GM19468 (cell line): ENCODE data around the gene RS1.

Source experiments
- ATAC-seq: cut with Tn5 transposase; IDR thresholded peaks from one replicate; pipeline ENCODE4 v1.9.1; 2021; ENCODE audit warnings: mild to moderate bottlenecking, moderate library complexity, moderate number of reproducible peaks; ENCODE audit not compliant: unreplicated experiment; ENCODE audit errors: extremely low read depth

RS1 gene

DNA sequence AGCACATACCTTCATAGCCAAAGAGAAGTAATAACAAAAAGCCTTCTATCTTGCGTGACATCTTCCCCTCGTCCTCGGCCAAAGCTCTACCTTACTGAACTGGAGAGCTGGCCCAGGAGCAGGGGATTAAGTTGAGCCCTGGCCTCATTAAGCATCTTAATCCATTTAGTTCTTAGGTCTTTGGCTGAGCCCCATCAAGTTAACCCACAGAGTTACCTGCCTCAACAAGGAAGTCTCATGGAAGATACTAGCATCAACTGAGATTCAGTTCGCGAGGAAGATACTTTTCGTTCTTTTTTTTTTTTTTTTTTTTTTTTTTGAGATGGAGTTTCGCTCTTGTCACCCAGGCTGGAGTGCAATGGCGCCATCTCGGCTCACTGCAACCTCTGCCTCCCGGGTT is at the start of gene RS1:
Gene RS1 (minus strand): TSS at position 101 of the 400 bp plus-strand sequence. CDS start 40 bp downstream, at position 61.
- no peak for ATAC-seq

- no peak for ATAC-seq
These were observed 47.9 kb upstream of the RS1 start for GRCh38 chrX:18719852-18720251.

DNA sequence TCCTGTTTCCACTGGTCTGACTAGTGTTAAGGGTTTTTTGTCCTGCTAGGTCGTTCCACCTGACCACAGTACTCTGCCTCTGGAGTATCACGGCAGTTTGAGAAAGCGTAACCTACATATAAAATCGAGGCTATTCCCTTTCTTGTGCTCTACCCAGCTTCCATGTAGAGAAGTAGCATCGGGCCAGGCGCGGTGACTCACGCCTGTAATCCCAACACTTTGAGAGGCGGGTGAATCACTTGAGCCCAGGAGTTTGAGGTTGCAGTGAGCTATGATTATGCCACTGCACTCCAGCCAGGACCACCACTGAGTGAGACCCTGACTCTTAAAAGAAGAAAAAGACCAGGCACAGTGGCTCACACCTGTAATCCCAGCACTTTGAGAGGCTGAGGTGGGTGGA is 43.0 kb upstream of the RS1 start:
- ATAC-seq: no peak

GRCh38 chrX:18709833-18710232 is 37.9 kb upstream of the RS1 start:
- no peak for ATAC-seq

DNA sequence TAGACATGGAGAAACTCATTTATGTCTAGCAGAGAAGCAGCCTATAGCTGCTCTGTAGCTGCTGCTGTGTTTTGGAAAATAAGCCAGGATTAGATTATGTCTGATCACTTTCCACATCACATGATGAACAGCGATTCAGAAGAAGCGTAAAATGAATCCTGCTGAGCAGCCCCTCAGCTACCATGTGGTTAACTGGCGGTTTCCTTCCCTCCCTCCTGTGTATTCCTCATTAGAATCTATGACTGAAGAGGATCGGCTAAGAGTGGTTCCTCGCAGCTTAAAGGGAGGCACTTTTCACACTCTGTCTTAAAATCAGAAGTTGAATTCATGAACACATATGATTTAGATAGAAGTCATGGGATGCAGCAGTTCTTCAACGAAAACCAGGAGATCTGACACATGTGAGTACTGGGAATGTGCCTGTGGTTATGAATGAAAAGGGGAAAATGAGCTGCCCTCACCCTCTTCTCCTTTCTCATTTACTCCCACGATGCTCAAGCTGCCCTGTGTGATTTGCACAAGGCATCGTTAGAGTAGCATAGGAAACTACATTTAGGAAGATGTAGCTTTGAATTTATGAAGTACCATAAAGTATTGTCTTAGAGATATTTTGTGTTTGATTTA is 35.6 kb upstream of the RS1 start, which contains the start of gene PPEF1:
Gene PPEF1 (plus strand): TSS at position 220 of the 624 bp plus-strand sequence. CDS start 136 bp downstream, at position 356.
- no peak for ATAC-seq

- ATAC-seq: no peak
These were observed 30.7 kb upstream of the RS1 start for GRCh38 chrX:18702362-18703195.

DNA sequence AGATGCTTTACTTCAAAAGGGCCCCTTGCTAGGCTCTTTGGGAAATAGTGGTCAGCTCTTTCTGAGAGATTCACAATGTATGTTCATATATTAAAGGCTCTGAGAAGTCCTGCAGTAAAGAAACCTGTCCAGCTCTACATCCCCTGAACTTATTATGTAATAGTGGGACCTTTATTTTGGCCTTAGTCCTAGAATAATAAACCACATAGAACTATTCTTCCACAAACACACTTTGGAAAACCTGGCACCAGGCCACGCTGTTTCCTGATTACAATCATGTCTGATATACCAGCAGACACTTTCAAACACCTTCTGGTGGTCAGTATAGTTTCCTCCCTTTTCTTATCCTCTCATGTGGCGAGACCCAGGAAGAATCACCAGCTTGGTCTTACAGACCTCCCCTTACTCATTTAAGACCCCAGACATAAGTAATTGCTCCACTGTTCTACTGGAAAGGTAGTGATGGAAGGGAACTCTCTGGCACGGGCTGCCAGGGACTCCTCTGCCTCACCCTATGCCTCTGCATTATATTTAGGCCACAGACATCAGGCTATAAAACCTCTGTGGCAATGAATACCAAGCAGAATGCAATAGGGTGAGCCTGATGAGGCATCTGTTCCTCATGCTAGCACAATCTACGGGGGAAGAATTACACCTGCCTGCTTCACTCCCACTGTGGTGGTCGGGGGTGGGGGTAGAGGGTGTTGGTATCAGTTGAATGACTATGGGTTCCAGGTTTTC is 29.9 kb upstream of the RS1 start:
- ATAC-seq: no peak

- ATAC-seq: no peak
These were observed 27.1 kb upstream of the RS1 start for GRCh38 chrX:18698737-18699650.

DNA sequence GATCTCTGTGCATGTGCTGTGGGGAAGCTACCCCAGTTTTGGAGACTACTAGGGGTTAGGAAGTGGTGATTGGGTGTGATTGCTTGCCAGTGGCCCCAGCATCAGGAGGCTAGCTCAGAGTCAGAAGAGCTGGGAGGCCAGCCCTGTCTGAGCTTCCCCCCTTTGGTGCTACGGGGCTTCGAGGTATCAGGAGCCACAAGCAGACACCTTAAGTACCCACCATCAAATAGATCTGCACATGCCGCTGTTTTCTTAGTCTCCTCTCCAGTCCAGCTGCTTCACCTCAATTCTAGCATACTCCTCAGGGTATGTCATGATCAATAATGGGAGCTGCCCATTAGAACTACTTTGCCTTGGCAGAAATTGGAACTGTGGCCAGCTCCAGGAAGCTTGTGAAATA is 24.7 kb upstream of the RS1 start:
- ATAC-seq: no peak

- no peak for ATAC-seq
These were observed 20.6 kb upstream of the RS1 start for GRCh38 chrX:18692541-18692940.

DNA sequence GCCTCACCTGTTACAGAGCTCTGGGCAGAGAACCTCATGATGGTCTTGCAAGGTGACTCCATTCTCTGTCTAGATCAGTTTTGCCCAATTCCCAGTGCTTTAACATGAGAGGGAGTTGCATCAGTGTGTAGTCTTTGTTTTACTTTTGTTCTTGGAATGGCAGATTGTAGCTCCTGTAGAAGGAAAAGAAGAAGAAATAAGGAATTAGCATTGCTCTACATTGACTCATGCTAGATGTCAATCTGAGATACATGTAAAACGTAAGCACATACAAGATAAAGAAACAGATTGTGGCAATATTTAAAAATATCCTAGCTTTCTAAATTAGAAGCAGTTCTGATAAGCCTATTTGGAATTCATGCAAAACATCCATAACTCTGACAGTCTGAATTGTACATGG is 19.5 kb upstream of the RS1 start:
- no peak for ATAC-seq

DNA sequence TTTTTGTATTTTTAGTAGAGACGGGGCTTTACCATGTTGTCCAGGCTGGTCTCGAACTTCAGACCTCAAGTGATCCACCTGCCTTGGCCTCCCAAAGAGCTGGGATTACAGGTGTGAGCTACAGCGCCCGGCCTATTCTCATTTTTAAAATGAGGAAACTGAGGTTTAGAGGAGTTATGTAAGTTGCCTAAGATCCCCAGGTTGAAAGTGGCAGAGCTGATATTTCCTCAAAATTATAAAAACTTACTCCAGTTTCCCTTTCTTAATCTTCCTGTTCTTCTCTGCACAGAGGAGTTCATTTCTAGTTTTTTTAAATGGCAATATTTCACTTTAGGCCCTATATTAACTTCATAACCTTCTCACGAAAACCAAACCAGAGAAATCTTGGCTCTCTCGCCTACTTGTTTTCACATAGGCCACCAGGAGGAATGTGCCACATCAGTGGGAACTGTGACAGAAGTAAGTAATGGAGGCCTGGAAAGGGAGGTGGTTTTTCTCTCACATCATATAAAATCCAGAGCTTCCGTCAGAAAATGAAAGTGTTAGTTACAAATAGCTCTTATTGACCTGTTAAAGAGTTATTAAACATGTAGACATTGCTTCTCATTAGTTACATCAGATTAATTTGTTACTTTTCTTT is 16.1 kb upstream of the RS1 start:
- ATAC-seq: no peak

- ATAC-seq: no peak
These were observed 11.1 kb upstream of the RS1 start for GRCh38 chrX:18682979-18683387.

DNA sequence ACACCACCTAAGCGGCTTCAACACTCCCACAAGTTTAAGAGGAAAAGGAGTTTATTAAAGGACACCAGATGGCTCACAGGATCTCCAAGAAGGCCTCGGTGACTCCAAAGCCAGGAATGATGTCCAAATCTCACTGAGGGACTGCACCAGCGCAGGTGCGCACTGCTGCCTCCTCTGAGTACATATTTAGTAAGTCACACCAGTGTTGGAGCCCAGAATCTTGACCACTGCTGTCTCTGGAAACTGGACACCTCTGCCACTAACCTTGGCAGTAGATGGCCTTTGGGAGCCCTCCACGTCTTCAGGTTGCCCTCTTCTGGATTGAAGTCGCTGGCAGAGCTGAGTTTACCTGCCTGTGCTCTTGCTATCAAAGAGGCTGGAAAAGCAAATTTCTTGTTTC is 10.1 kb upstream of the RS1 start:
- ATAC-seq: no peak

DNA sequence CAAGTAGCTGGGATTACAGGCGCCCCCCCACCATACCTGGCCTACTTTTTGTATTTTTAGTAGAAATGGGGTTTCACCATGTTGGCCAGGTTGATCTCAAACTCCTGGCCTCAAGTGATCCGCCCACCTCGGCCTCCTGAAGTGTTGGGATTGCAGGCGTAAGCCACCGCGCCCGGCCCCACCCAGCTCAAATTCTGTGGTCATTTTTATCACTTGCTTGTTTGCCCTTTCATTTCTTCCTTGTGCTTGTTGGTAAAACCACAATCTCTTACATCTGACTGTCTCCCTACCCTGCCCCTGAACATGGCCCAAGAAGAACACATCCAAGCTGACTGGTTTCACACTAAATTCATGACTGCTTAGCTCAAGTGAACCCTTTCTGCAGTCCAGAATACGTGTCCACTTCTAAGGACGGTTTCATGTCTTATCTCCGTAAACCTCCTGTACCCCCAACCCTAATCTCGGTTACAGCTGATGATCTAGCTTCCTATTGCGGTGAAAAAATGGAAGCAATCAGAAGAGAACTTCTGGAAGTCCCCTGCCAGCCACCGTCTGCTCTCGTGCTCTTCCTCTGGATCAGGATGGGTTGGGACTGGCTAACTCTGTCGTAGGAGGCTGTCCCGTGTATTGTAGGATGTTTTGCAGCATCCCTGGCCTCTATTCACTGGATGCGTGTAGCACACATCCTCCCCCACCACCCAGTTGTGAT is 5.4 kb upstream of the RS1 start:
- no peak for ATAC-seq

DNA sequence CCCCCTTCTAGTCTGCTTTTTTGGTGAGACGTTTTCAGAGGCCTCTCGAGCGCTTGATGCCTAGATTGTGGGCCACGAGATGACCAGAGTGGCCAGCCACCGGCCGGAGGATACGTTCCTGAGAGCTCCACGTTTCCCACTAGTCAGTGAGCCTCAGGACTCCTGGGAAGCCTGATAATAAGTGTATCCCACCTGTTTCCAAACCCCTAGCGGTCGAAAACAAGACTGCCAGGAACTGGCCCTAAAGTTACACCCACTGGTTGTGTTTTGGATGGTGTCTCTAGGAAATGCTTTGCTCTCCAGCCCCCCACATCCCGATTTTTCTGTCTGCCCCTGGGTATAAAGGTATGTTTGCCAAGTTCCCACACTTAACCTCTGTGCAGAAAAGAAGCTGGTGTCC is 4.6 kb upstream of the RS1 start:
- ATAC-seq: no peak

GRCh38 chrX:18676050-18676449 is 4.1 kb upstream of the RS1 start:
- no peak for ATAC-seq

DNA sequence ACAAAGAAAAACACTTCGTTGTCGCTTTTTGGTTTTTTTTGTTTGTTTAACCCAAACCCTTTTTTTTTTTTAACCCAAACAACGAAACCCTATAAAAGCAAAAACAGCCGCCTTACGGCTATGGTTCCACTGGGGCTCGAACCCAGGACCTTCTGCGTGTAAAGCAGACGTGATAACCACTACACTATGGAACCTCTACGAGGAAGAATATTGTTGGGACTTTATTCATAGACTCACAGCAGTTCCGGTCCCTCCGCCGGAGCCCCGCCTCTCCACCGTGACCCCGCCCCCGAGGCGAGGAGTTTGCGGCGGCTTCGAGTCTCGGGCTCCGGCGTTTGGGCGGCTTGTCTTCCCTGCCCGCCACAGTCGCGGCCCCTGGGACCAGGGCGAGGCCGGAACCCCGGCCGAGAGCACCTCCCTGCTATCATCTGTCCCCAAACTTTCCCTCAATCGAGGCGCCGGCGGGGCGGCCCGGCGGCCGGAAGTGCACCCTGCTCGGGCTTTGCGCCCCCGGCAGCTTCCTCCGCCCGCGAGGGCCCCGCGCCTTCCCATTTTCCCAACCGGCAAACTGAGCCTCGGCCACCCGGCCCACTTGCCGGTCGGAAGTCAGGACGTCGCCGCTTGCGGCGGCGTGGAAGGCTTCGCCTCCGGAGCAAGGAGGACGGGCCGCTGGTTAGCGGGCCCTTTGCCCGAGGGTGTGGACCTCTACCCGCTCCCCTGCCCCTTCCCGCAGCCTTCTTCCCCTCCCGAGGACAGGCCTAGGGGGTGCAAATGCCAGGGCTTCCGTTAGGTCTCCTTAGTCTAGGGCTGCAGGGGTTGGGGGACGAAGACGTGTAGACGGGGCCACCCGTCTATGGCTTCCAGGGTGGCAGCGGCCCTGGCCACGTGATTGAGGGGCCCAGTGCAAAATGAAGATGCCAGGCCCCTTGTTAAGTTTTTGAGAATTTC is 3.2 kb upstream of the RS1 start:
- ATAC-seq: peak; percentile 81
